ENCODE measurements around the gene SRRM5. TPM values are rescaled to one million over a fixed set of nuclear protein-coding genes. Genes with fewer than 3 reads are reported as not detected.
A peak's percentile ranks its signal among the peaks of the same experiment; 100 is the strongest.

The SRRM5 gene
- total and polyA plus RNA-seq, 4 donors: 0.07 to 0.09 (median 0.09) TPM

- H3K4me1 ChIP-seq (ENCODE audit: control insufficient read depth in 4 of 4, insufficient read depth in 4 of 4, low read length in 3 of 4): peaks cover 3 to 19% (median 10%) of the 10 kb centered on the region in 4 donors
Observed at GRCh38 chr19:43582495-43582894, 29.4 kb upstream of the SRRM5 start.

GRCh38 chr19:43584484-43584883 lies 27.4 kb upstream of the SRRM5 start:
- H3K9me3 ChIP-seq (ENCODE audit: control insufficient read depth in 4 of 4, low read length in 3 of 4): no peaks in the 10 kb centered on the region
- H3K9ac ChIP-seq (ENCODE audit: low read depth in 1 of 2, low read length in 2 of 2): no peak overlapping the region
- H3K27me3 ChIP-seq (ENCODE audit: control insufficient read depth in 4 of 4, insufficient read depth in 4 of 4, low read length in 3 of 4): no peaks in the 10 kb centered on the region
- no peak for DNase-seq (ENCODE audit: low spot score)
- TF ChIP-seq SP1 (IDR thresholded peaks at IDR 0.05) (peak; percentile 34), RXRA (IDR thresholded peaks at IDR 0.05) (no peak)
- H3K27ac ChIP-seq (ENCODE audit: low read depth in 1 of 2, low read length in 2 of 2): peak overlapping the region in 1 of 2 donors; percentile 54
- no peak overlapping the region for H3K4me3 ChIP-seq (ENCODE audit: low read depth in 1 of 3, low read length in 3 of 3)
- no peaks in the 10 kb centered on the region for H3K36me3 ChIP-seq (ENCODE audit: control insufficient read depth in 4 of 4, insufficient read depth in 3 of 4, low read depth in 1 of 4, low read length in 3 of 4)
- H3K4me1 ChIP-seq (ENCODE audit: control insufficient read depth in 4 of 4, insufficient read depth in 4 of 4, low read length in 3 of 4): peaks cover 3 to 19% (median 10%) of the 10 kb centered on the region in 4 donors
- 64% methylated on average over 1 of the region's 1 CpG for WGBS

More at GRCh38 chr19:43582495-43582894, 29.4 kb upstream of the SRRM5 start:
- no peaks in the 10 kb centered on the region for H3K9me3 ChIP-seq (ENCODE audit: control insufficient read depth in 4 of 4, low read length in 3 of 4)
- whole genome bisulfite sequencing: 91% methylated on average over 2 of the region's 2 CpGs
- H3K27ac ChIP-seq (ENCODE audit: low read depth in 1 of 2, low read length in 2 of 2): no peak overlapping the region
- H3K9ac ChIP-seq (ENCODE audit: low read depth in 1 of 2, low read length in 2 of 2): no peak overlapping the region
- no peaks in the 10 kb centered on the region for H3K27me3 ChIP-seq (ENCODE audit: control insufficient read depth in 4 of 4, insufficient read depth in 4 of 4, low read length in 3 of 4)
- no peak for DNase-seq (ENCODE audit: low spot score)
- no peak overlapping the region for H3K4me3 ChIP-seq (ENCODE audit: low read depth in 1 of 3, low read length in 3 of 3)
- H3K36me3 ChIP-seq (ENCODE audit: control insufficient read depth in 4 of 4, insufficient read depth in 3 of 4, low read depth in 1 of 4, low read length in 3 of 4): no peaks in the 10 kb centered on the region
- TF ChIP-seq ZBTB33 (IDR thresholded peaks at IDR 0.05) (no peak), FOXA2 (IDR thresholded peaks at IDR 0.05) (no peak), CTCF (IDR thresholded peaks at IDR 0.05; ENCODE audit: low read depth, low read length, missing input control) (no peak), TAF1 (conservative IDR thresholded peaks at IDR 0.05) (no peak), JUND (IDR thresholded peaks at IDR 0.05) (no peak)

GRCh38 chr19:43586346-43586745 lies 25.5 kb upstream of the SRRM5 start:
- Histone ChIP-seq H3K4me1 (ENCODE audit: control insufficient read depth in 4 of 4, insufficient read depth in 4 of 4, low read length in 3 of 4) (peaks cover 3 to 14% (median 10%) of the 10 kb centered on the region in 4 donors), H3K9me3 (ENCODE audit: control insufficient read depth in 4 of 4, low read length in 3 of 4) (no peaks in the 10 kb centered on the region), H3K36me3 (ENCODE audit: control insufficient read depth in 4 of 4, insufficient read depth in 3 of 4, low read depth in 1 of 4, low read length in 3 of 4) (peaks cover 0 to 13% (median 0%) of the 10 kb centered on the region in 4 donors), H3K9ac (ENCODE audit: low read depth in 1 of 2, low read length in 2 of 2) (no peak overlapping the region), H3K4me3 (ENCODE audit: low read depth in 1 of 3, low read length in 3 of 3) (no peak overlapping the region), H3K27me3 (ENCODE audit: control insufficient read depth in 4 of 4, insufficient read depth in 4 of 4, low read length in 3 of 4) (no peaks in the 10 kb centered on the region), H3K27ac (ENCODE audit: low read depth in 1 of 2, low read length in 2 of 2) (no peak overlapping the region)
- DNase-seq (ENCODE audit: low spot score): no peak
- 93% methylated on average over 2 of the region's 2 CpGs for WGBS
- TF ChIP-seq SP1 (IDR thresholded peaks at IDR 0.05) (no peak), YY1 (IDR thresholded peaks at IDR 0.05) (no peak)
- TF ChIP-seq, protein P1, sequence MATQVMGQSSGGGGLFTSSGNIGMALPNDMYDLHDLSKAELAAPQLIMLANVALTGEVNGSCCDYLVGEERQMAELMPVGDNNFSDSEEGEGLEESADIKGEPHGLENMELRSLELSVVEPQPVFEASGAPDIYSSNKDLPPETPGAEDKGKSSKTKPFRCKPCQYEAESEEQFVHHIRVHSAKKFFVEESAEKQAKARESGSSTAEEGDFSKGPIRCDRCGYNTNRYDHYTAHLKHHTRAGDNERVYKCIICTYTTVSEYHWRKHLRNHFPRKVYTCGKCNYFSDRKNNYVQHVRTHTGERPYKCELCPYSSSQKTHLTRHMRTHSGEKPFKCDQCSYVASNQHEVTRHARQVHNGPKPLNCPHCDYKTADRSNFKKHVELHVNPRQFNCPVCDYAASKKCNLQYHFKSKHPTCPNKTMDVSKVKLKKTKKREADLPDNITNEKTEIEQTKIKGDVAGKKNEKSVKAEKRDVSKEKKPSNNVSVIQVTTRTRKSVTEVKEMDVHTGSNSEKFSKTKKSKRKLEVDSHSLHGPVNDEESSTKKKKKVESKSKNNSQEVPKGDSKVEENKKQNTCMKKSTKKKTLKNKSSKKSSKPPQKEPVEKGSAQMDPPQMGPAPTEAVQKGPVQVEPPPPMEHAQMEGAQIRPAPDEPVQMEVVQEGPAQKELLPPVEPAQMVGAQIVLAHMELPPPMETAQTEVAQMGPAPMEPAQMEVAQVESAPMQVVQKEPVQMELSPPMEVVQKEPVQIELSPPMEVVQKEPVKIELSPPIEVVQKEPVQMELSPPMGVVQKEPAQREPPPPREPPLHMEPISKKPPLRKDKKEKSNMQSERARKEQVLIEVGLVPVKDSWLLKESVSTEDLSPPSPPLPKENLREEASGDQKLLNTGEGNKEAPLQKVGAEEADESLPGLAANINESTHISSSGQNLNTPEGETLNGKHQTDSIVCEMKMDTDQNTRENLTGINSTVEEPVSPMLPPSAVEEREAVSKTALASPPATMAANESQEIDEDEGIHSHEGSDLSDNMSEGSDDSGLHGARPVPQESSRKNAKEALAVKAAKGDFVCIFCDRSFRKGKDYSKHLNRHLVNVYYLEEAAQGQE (IDR thresholded peaks at IDR 0.05): no peak

All from liver (tissue), 9 donors.